Osteoblast (primary cell): ENCODE measurements around the gene NAB1. TPM values are rescaled to one million over a fixed set of nuclear protein-coding genes. Genes with fewer than 3 reads are reported as not detected.

Experiments used
- DNase-seq: peaks from one replicate; pipeline ENCODE4 v3.0.0; 2011; ENCODE audit warnings: low spot score, mixed read lengths; ENCODE audit not compliant: insufficient read length; ENCODE audit errors: missing footprints
- H2AFZ ChIP-seq: 2 replicates; pipeline ENCODE4 v1.6.0; 2011; ENCODE audit warnings: mild to moderate bottlenecking, low read length
- H3K27ac ChIP-seq: 2 replicates; pipeline ENCODE4 v1.5.1; 2011; ENCODE audit warnings: mild to moderate bottlenecking, low read depth, low read length, moderate library complexity
- H3K27me3 ChIP-seq: 2 replicates; pipeline ENCODE4 v1.6.0; 2012; ENCODE audit warnings: mild to moderate bottlenecking, control low read depth, inconsistent platforms, low read length, moderate library complexity; ENCODE audit not compliant: insufficient read depth
- H3K36me3 ChIP-seq: 2 replicates; pipeline ENCODE4 v1.5.1; 2011; ENCODE audit warnings: mild to moderate bottlenecking, low read length, control low read depth, moderate library complexity; ENCODE audit not compliant: insufficient read depth
- H3K4me1 ChIP-seq: 2 replicates; pipeline ENCODE4 v1.5.1; 2011; ENCODE audit warnings: mild to moderate bottlenecking, low read length, control low read depth, moderate library complexity; ENCODE audit not compliant: insufficient read depth
- H3K4me2 ChIP-seq: 2 replicates; pipeline ENCODE4 v1.6.0; 2011; ENCODE audit warnings: mild to moderate bottlenecking, low read length; ENCODE audit not compliant: insufficient read depth
- H3K4me3 ChIP-seq: fragments of 200-600 bp; sonication (generic); 3 replicates; pipeline ENCODE4 v1.5.1; 2012; ENCODE audit warnings: mild to moderate bottlenecking, low read length, inconsistent platforms; ENCODE audit not compliant: insufficient read depth
- H3K79me2 ChIP-seq: 2 replicates; pipeline ENCODE4 v1.6.0; 2012; ENCODE audit warnings: mild to moderate bottlenecking, low read length, control low read depth, inconsistent platforms; ENCODE audit not compliant: insufficient read depth
- H3K9me3 ChIP-seq: 2 replicates; pipeline ENCODE4 v1.5.1; 2011; ENCODE audit warnings: low read depth, low read length, control low read depth
- H4K20me1 ChIP-seq: 2 replicates; pipeline ENCODE4 v1.6.0; 2012; ENCODE audit warnings: mild to moderate bottlenecking, low read length, control low read depth; ENCODE audit not compliant: insufficient read depth
- CTCF ChIP-seq: IDR thresholded peaks from 2 replicates; pipeline ENCODE4 v1.5.1; 2011; ENCODE audit warnings: mild to moderate bottlenecking, low read depth, low read length, moderate library complexity; ENCODE audit errors: extremely low read depth
- total RNA-seq: library from RNA; depleted of rRNA; stranded (reverse); fragments of >200 nt; gene quantifications from 2 replicates; pipeline ENCODE4 v1.2.3, GENCODE V29; 2012

The NAB1 gene
- total RNA-seq = 44.2 TPM in 2 replicates

- Histone ChIP-seq H3K9me3 (no peaks in the 10 kb centered on the region), H3K4me1 (peaks cover 30% of the 10 kb centered on the region), H3K36me3 (no peaks in the 10 kb centered on the region), H3K4me3 (peak within 1 kb of the TSS; percentile 81), H3K27me3 (no peaks in the 10 kb centered on the region), H3K4me2 (peak within 1 kb of the TSS; percentile 89), H3K79me2 (peaks cover 45% of the 10 kb centered on the region), H2AFZ (peak within 1 kb of the TSS; percentile 73), H4K20me1 (peaks cover 5% of the 10 kb centered on the region), H3K27ac (peak within 1 kb of the TSS; percentile 73)
- DNase-seq = peak; percentile 93
- no peak for TF ChIP-seq CTCF
These were observed at the start of gene NAB1 for GRCh38 chr2:190649035-190649797. Gene NAB1, plus strand, starts transcription at chr2:190649083. Its CDS starts 10,094 bp downstream, at chr2:190659177.

GRCh38 chr2:190599546-190600220 is 49.2 kb upstream of the NAB1 start:
- Histone ChIP-seq H3K4me3 (no peak overlapping the region), H2AFZ (no peak overlapping the region), H3K27ac (no peak overlapping the region), H3K4me1 (peaks cover 24% of the 10 kb centered on the region), H4K20me1 (no peaks in the 10 kb centered on the region), H3K27me3 (no peaks in the 10 kb centered on the region), H3K79me2 (no peaks in the 10 kb centered on the region), H3K9me3 (no peaks in the 10 kb centered on the region), H3K4me2 (no peak overlapping the region), H3K36me3 (no peaks in the 10 kb centered on the region)
- TF ChIP-seq CTCF = no peak
- DNase-seq = no peak

- Histone ChIP-seq H2AFZ (no peak overlapping the region), H3K4me3 (no peak overlapping the region), H3K4me2 (no peak overlapping the region), H3K27ac (no peak overlapping the region), H3K36me3 (no peaks in the 10 kb centered on the region), H3K79me2 (no peaks in the 10 kb centered on the region), H3K4me1 (peaks cover 24% of the 10 kb centered on the region), H3K27me3 (no peaks in the 10 kb centered on the region), H3K9me3 (no peaks in the 10 kb centered on the region), H4K20me1 (no peaks in the 10 kb centered on the region)
- no peak for DNase-seq
- TF ChIP-seq CTCF = no peak
These were observed 48.4 kb upstream of the NAB1 start for GRCh38 chr2:190600293-190601103.
